ENCODE measurements around the gene P2RX6.

P2RX6 gene

DNA sequence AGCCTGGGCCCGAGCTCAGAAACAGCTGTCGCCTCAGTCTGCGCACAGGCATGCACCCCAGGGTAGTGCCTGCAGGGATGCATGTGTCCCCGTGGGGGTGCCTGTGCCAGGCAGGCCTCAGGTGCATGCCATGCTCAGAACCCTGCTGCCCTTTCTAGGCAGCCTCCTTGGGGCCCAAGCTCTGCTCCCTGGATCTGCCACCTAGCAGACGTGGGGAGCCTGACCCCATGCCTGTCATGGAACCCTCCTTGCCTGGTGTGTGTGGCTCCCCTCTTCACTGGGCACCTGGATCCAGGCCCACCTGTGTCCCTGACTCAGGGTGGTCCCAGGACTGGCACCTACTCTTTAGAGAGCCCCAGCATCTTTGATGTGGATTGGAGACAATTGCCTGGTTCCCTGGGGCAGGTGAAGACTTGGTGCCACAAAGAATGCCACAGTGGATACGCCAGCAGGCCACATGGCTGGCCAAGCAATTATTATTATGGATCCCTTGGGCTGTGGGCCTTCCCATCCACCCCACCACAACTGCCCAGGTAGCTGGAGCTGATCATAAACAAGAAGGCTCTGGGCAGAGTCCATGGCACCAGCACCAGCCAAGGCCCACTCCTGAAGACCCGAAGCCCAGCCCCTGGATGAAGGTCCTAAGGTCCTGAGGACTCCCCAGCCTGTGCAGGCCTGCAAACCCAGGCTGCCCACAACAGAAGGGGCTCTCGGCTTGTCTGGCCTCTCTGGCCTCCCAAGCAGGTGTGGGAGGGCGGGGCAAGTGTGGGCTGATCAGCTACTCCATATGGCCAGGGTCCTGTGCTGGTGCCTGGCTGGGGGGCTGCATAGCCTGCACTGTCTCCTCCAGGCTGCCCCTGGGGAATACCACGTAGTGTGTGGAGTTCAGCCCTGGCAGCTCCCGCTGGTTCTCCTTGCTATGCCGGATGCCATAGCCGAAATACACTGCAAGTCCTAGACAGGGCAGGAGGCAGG lies 13.6 kb downstream of the P2RX6 start:
- FAIRE-seq = no peak
- TF ChIP-seq, protein P1, sequence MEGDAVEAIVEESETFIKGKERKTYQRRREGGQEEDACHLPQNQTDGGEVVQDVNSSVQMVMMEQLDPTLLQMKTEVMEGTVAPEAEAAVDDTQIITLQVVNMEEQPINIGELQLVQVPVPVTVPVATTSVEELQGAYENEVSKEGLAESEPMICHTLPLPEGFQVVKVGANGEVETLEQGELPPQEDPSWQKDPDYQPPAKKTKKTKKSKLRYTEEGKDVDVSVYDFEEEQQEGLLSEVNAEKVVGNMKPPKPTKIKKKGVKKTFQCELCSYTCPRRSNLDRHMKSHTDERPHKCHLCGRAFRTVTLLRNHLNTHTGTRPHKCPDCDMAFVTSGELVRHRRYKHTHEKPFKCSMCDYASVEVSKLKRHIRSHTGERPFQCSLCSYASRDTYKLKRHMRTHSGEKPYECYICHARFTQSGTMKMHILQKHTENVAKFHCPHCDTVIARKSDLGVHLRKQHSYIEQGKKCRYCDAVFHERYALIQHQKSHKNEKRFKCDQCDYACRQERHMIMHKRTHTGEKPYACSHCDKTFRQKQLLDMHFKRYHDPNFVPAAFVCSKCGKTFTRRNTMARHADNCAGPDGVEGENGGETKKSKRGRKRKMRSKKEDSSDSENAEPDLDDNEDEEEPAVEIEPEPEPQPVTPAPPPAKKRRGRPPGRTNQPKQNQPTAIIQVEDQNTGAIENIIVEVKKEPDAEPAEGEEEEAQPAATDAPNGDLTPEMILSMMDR (IDR thresholded peaks at IDR 0.05; ENCODE audit: insufficient read depth, missing control alignments) = no peak

DNA sequence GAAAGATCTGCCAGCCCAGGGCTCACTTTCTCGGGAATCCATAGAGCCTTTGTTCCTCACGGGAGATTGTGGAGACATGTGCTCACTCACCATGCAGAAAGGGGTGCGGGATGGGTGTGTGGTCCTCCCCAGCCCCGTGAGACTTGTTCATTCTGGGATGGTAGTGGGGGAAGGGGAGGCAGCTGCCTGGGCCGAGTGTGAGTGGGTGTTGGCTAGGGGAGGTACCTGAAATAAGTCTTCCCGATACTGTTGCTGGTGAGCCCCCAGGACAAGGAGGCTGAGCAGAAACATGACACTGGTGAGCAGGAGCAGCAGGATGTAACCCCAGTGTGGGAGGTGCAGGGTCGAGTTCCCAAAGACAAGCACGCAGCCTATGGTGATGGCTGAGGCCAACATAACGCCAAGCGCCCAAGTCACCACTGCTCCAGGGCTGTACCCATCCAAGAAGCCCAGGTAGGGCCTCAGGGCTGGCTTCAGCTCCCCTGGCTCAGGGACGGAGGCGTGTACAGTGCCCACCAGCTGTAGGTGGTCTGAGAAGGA lies 14.6 kb downstream of the P2RX6 start:
- FAIRE-seq (no peak), DNase-seq (ENCODE audit: insufficient read length, low spot score) (no peak)
- TF ChIP-seq, protein P1 (IDR thresholded peaks at IDR 0.05; ENCODE audit: insufficient read depth, missing control alignments) = no peak

More for the DNA sequence above, 13.6 kb downstream of the P2RX6 start:
- no peak for DNase-seq (ENCODE audit: insufficient read length, low spot score)

- DNase-seq (ENCODE audit: insufficient read length, low spot score) = no peak
- TF ChIP-seq, protein P1 (IDR thresholded peaks at IDR 0.05; ENCODE audit: insufficient read depth, missing control alignments) = no peak
- no peak for FAIRE-seq
Measured at GRCh38 chr22:21030032-21030431, 15.1 kb downstream of the P2RX6 start.

GRCh38 chr22:21030621-21031544 lies 15.9 kb downstream of the P2RX6 start:
- FAIRE-seq (no peak), DNase-seq (ENCODE audit: insufficient read length, low spot score) (no peak)
- TF ChIP-seq, protein P1 (IDR thresholded peaks at IDR 0.05; ENCODE audit: insufficient read depth, missing control alignments) = no peak

GRCh38 chr22:21031545-21032036 lies 16.6 kb downstream of the P2RX6 start:
- DNase-seq (ENCODE audit: insufficient read length, low spot score) (no peak), FAIRE-seq (no peak)
- TF ChIP-seq, protein P1 (IDR thresholded peaks at IDR 0.05; ENCODE audit: insufficient read depth, missing control alignments) = no peak

GRCh38 chr22:21032037-21032867 lies 17.3 kb downstream of the P2RX6 start, which contains the start of gene SLC7A4:
Gene SLC7A4, minus strand, starts transcription at chr22:21032561. Its CDS starts 749 bp downstream, at chr22:21031812.
- FAIRE-seq (no peak), DNase-seq (ENCODE audit: insufficient read length, low spot score) (no peak)

More at GRCh38 chr22:21032037-21032867, 17.3 kb downstream of the P2RX6 start, which contains the start of gene SLC7A4:
- TF ChIP-seq, protein P1 (IDR thresholded peaks at IDR 0.05; ENCODE audit: insufficient read depth, missing control alignments) = no peak

Data from D721Med (cell line).